ENCODE data around the gene CERS5. TPM values are rescaled to one million over a fixed set of nuclear protein-coding genes. Genes with fewer than 3 reads are reported as not detected.
"Not testable (repeated sequence)": the region's sequence is repeated elsewhere in the genome, so short reads cannot be mapped to it uniquely, and the experiment has no call there.

CERS5 gene
- total RNA-seq, 4 donors from 2014 or later: 15.2 to 84.2 (median 23.2) TPM

DNA sequence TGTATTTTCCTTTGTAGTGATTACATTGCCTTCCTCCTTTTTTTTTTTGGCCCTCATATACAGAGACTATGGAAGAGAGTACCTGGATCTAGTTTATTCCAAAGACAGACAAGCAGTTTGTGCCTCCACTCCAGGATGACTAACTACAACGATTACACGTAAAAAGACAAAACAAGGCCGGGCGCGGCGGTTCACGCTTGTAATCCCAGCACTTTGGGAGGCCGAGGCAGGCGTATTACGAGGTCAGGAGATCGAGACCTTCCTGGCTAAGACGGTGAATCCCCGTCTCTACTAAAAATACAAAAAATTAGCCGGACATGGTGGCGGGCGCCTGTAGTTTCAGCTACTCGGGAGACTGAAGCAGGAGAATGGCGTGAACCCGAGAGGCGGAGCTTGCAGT is 2.2 kb downstream of the CERS5 start:
- H3K27ac ChIP-seq: no peak overlapping the region
- no peak for DNase-seq
- H3K27me3 ChIP-seq: no peaks in the 10 kb centered on the region
- no peak overlapping the region for H3K4me3 ChIP-seq
- no peaks in the 10 kb centered on the region for H3K9me3 ChIP-seq
- no peaks in the 10 kb centered on the region for H3K36me3 ChIP-seq
- TF ChIP-seq, protein P1, sequence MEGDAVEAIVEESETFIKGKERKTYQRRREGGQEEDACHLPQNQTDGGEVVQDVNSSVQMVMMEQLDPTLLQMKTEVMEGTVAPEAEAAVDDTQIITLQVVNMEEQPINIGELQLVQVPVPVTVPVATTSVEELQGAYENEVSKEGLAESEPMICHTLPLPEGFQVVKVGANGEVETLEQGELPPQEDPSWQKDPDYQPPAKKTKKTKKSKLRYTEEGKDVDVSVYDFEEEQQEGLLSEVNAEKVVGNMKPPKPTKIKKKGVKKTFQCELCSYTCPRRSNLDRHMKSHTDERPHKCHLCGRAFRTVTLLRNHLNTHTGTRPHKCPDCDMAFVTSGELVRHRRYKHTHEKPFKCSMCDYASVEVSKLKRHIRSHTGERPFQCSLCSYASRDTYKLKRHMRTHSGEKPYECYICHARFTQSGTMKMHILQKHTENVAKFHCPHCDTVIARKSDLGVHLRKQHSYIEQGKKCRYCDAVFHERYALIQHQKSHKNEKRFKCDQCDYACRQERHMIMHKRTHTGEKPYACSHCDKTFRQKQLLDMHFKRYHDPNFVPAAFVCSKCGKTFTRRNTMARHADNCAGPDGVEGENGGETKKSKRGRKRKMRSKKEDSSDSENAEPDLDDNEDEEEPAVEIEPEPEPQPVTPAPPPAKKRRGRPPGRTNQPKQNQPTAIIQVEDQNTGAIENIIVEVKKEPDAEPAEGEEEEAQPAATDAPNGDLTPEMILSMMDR (IDR thresholded peaks at IDR 0.05): no peak
- no peak for TF ChIP-seq POLR2A (IDR thresholded peaks at IDR 0.05)
- H3K4me1 ChIP-seq: peaks cover 0 to 20% (median 0%) of the 10 kb centered on the region in 4 donors

DNA sequence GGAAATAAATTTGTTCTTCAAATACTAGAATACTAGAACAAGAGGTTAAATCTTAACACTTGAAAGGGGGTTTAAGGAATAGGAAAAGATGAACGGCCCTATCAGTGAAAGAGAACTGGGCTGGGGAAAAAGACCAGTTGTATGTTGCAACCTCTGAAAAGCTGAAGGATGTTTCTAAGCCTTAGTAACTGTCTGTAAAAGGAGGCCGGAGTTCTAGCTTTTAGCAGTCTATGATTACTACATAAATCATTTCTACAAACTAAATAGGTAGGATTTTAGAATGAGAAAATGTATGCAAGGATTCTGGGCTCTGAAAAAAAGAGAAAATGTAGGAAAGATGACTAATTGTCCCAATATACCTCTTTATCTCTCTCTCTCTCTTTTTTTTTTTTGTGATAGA is 4.9 kb downstream of the CERS5 start:
- Histone ChIP-seq H3K4me1 (peaks cover 0 to 13% (median 0%) of the 10 kb centered on the region in 4 donors), H3K4me3 (no peak overlapping the region), H3K27me3 (no peaks in the 10 kb centered on the region), H3K27ac (no peak overlapping the region), H3K9me3 (no peaks in the 10 kb centered on the region), H3K36me3 (no peaks in the 10 kb centered on the region)
- DNase-seq: no peak
- TF ChIP-seq, protein P1 (IDR thresholded peaks at IDR 0.05): no peak
- TF ChIP-seq POLR2A (IDR thresholded peaks at IDR 0.05): no peak

DNA sequence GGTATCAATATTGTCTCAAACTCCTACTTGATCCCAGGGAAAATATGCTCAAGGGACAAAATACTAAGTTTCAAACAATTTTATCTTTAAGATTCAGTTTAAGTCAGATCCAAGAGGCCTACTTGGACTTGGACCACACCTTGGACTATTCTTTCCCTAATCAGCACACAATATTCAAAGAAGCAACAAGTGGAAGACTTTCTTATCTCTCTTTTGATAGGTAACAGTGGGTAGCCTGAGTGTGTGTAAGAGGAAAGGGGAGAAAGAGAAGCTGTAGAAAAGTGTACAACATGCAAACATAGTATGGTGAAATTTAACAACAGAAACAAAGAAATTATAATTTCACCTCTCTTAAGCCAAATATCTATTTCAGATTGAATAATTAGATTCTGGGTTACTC is 6.5 kb downstream of the CERS5 start:
- TF ChIP-seq, protein P1 (IDR thresholded peaks at IDR 0.05): no peak
- no peak for TF ChIP-seq POLR2A (IDR thresholded peaks at IDR 0.05)
- DNase-seq: no peak
- Histone ChIP-seq H3K4me3 (no peak overlapping the region), H3K4me1 (peaks cover 0 to 4% (median 0%) of the 10 kb centered on the region in 4 donors), H3K9me3 (no peaks in the 10 kb centered on the region), H3K36me3 (no peaks in the 10 kb centered on the region), H3K27ac (no peak overlapping the region), H3K27me3 (no peaks in the 10 kb centered on the region)

DNA sequence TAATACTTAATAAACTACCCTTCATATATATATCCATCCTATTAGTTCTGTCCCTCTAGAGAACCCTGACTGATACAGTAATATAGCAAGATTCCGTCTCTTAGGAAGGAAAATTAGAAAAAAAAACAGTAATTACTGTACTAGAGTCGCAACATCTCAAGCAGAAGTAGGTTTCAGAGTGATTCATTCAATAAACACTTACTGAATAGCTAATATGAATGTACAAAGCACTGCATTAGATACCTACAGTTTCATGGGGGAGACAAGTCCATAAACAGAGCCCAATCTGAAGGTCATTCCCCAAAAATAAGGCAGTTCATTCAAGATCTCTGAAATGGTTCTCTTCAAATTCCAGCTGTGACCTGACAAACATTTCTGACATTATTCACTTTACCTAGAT is 9.9 kb downstream of the CERS5 start:
- Histone ChIP-seq H3K4me1 (no peaks in the 10 kb centered on the region), H3K27ac (no peak overlapping the region), H3K4me3 (no peak overlapping the region), H3K9me3 (no peaks in the 10 kb centered on the region), H3K36me3 (no peaks in the 10 kb centered on the region), H3K27me3 (no peaks in the 10 kb centered on the region)
- no peak for TF ChIP-seq POLR2A (IDR thresholded peaks at IDR 0.05)
- DNase-seq: no peak

DNA sequence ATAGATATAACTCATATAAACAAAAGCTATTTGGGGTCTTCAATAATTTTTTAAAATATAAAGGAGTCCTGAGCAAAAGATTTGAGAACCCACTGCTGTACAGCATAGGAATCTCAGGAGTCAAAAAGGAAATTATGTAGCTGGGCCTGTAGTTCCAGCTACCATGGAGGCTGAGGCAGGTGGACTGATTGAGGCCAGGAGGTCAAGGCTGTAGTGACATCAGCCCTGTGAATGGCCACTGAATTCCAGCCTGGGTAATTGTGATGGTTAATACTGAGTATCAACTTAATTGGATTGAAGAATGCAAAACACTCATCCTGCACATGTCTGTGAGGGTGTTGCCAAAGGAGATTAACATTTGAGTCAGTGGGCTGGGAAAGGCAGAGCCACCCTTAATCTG is 10.5 kb downstream of the CERS5 start:
- Histone ChIP-seq H3K27ac (no peak overlapping the region), H3K4me1 (no peaks in the 10 kb centered on the region), H3K36me3 (no peaks in the 10 kb centered on the region), H3K27me3 (no peaks in the 10 kb centered on the region), H3K9me3 (no peaks in the 10 kb centered on the region), H3K4me3 (no peak overlapping the region)
- no peak for DNase-seq
- TF ChIP-seq, protein P1 (IDR thresholded peaks at IDR 0.05): no peak
- TF ChIP-seq POLR2A (IDR thresholded peaks at IDR 0.05): no peak

DNA sequence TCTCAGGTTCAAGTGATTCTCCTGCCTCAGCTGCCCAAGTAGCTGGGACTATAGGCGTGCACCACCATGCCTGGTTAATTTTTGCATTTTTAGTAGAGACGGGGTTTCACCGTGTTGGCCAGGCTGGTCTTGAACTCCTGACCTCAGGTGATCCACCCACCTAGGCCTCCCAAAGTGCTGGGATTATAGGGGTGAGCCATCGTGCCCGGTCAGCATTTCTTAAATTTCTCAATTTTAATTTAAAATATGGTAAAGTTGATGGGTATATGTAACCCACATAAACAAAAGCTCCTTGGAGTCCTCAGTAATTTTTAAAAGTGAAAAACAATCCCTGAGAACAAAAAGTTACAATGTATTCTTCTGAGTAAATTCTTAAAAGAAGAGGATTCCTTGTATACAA is 12.2 kb downstream of the CERS5 start:
- not testable (repeated sequence) for H3K9me3 ChIP-seq, H3K4me3 ChIP-seq, H3K27me3 ChIP-seq, DNase-seq, H3K27ac ChIP-seq, H3K4me1 ChIP-seq, H3K36me3 ChIP-seq

DNA sequence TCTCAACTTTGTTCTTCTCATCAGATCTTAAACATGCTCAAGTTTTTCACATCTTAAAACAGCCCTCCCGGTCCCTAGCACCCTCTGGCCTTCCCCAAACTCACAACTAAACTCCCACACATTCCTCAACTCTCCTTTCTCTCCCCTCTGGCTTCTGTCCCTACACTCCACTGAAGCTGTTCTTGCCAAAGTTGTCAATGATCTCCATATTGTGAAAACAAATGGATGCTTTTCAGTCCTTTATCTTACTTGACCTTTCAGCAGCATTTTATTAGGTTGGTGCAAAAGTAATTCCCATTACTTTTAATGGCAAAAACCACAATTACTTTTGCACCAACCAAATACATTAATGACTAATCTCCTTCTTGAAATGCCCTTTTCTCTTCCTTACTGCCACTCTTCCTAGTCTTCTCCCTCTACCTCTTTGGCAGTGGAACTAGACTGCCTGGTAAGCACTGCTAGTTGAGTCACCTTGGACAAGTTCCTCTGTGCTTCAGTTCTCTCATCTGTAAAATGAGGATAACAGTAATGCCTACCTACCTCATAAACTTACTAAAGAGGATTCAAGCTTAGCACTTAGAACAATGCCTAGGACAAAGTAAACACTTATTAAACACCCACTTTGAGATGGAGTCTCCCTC is 16.0 kb downstream of the CERS5 start:
- Histone ChIP-seq H3K9me3 (no peaks in the 10 kb centered on the region), H3K4me3 (no peak overlapping the region), H3K36me3 (no peaks in the 10 kb centered on the region), H3K27ac (no peak overlapping the region), H3K27me3 (no peaks in the 10 kb centered on the region), H3K4me1 (no peaks in the 10 kb centered on the region)
- TF ChIP-seq, protein P1 (IDR thresholded peaks at IDR 0.05): no peak
- no peak for TF ChIP-seq POLR2A (IDR thresholded peaks at IDR 0.05)
- DNase-seq: no peak
